GM19025 (cell line): ENCODE results near the gene C2CD4D.
"Not testable (repeated sequence)": the region's sequence is repeated elsewhere in the genome, so short reads cannot be mapped to it uniquely, and the experiment has no call there.

Source experiments
- ATAC-seq: cut with Tn5 transposase; IDR thresholded peaks from one replicate; pipeline ENCODE4 v1.9.1; 2021; ENCODE audit warnings: mild to moderate bottlenecking, low read depth, moderate library complexity; ENCODE audit not compliant: unreplicated experiment

Gene C2CD4D

GRCh38 chr1:151858886-151859665, 19.5 kb upstream of the C2CD4D start:
- ATAC-seq, result no peak

DNA sequence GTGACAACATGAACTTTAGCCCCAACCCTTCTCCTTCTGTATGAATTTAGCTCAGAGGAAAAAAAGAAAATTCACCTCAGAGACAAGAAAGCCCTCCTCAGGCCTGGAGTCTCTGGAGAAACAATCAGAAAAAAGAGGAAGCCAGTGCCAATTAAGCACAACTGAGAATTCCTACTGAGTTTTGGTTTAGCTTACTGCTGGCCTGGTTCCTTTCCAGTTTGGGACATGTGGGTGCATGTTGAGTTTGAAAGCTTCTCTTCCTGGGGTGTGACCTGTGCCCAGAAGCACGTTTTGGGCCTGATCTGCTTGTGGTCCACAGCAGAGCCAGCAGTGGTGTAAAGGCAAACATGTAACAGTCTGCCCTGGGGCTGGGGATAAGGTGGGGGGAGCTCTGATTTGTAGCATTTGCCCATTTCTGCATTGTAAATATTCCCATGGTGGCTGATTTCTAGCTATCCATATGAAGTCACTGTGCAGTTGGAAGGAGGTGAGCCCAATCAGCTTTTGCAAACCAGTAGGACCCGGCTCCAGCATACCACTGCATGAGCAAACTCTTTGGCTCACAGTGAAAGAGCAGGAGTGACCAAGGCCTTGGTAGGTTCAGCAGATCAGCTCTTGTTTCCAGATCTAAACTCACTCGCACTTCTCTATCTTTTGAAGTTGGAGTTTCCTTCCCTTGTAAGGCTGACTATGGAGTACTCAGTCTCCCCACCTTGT, 18.6 kb upstream of the C2CD4D start:
- no peak for ATAC-seq

DNA sequence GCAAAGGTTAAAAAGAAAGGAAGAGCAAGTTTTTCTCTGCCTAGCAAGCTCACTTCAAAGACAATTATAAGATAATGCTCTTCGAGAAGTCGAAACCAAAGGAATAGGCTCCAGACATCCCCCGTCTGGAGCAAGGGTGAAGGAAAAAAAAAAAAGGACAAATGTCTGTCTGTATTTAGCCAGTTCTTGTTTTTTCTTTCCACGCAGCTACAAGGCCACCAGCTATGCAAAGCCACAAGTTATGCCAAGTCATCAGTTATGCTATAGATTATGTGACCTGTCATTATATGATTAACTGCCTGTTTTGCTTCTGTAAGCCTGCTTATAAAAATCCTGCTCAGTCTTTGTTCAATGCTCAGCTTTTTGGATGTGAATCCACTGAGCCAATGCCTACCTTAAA, 16.3 kb upstream of the C2CD4D start:
- ATAC-seq, result no peak

DNA sequence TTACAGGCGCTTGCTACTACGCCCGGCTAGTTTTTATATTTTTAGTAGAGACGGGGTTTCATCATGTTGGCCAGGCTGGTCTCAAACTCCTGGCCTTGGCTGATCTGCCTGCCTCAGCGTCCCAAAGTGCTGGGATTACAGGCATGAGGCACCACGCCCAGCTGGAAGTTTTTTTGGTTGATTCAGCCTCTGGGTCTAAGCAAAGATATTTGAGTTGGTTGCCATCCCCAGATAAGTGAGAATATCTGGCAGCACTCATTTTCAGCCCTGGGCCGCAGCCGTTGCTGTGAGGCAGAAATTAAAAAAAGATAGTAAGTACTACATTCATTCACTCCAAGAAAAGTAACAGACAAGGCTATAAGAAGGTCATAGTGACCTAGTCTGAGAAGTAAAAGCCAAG, 15.9 kb upstream of the C2CD4D start:
- ATAC-seq, result not testable (repeated sequence)

- no peak for ATAC-seq
Observed at GRCh38 chr1:151854658-151855057, 15.0 kb upstream of the C2CD4D start.

DNA sequence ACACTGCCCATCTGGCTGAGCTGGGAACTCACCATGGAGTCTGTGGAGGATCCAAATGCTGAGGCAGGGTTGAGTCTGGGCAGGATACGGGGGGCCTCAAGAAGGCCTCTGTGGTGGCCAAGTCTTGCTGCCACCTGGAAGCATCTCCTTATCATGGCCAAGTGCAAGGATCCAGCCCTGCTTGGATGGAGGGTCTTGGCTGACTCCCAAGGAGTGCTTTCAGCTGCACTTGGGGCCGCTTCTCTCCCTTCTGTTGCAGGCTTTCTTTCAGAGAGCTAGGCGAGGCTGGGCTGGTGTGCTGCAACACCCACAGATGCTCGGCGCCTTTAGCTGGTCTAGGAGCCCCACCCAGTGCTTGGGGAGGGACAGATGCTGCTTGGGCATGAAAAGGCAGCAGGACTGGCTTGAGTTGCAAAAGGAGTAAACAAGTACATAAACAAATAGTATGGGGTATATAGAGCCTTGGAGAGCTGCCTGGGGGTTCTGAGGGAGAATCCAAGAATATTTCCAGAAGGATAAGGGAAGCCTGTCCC, 13.9 kb upstream of the C2CD4D start, which contains the start of gene THEM5:
Gene THEM5, minus strand, starts transcription at position 302 of the 533 bp plus-strand sequence. Its CDS starts 147 bp downstream, at position 155.
- ATAC-seq, result no peak

GRCh38 chr1:151852733-151853132, 13.1 kb upstream of the C2CD4D start:
- ATAC-seq, result no peak

- no peak for ATAC-seq
Observed at GRCh38 chr1:151851886-151852285, 12.3 kb upstream of the C2CD4D start.

GRCh38 chr1:151849871-151850270, 10.3 kb upstream of the C2CD4D start:
- ATAC-seq, result no peak

DNA sequence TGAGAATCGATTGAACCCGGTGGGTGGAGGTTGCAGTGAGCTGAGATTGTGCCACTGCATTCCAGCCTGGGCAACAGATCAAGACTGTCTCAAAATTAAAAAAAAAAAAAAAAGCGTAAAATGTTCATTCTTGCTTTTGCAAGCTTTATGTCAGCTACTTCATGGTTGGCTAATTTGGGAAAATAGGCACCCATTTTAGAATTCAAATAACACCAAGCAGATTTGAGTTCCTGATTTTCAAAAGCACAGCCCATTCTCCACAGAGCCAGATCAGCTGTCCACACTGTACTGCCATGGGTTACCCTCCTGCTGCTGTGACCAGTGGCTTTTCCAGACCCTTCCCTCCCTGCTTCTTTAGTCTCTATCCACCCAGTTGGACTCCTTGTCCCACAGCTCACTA, 9.5 kb upstream of the C2CD4D start:
- no peak for ATAC-seq

GRCh38 chr1:151847867-151848596, 8.4 kb upstream of the C2CD4D start:
- ATAC-seq, result no peak

- no peak for ATAC-seq
Observed at GRCh38 chr1:151846686-151847237, 7.1 kb upstream of the C2CD4D start.

DNA sequence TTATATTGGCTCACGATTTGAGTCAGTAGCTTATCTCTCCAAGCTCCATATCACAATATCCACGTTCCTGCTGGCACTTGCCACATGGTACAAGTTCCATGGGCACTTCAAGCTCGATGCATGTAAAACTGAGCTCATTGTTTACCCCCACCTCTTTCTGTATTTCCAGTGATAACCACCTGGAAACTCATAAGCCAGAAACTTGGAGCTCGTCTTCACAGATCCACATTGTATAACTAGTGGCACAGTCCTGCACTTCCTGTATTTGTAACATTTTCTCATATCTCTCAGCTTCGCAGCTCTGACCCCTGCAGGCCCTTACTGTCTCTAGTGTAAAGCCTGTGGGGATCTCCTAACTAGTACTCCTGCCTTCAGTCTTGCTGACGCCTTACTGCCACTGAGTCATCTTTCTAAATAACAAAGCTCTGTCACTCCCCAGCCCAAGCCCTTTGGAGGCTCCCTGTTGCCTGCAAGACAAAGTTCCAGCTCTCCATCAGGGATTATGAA, 6.5 kb upstream of the C2CD4D start:
- no peak for ATAC-seq

DNA sequence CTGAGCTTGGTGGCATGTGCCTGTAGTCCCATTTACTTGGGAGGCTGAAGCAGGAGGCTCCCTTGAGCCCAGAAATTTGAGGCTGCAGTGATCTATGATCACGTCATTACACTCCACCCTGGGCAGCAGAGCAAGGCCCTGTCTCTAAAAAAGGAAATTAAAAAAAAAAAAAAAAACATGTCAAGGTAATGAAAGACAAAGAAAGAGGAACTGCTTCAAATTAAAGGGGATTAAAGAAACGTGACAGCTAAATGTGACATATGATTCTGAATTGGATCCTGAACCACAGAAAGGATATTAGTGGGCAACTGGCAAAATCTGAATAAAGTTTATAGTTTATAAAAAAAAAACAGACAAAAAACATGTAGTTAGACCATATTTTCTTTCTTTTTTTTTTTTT, 3.8 kb upstream of the C2CD4D start:
- no peak for ATAC-seq

DNA sequence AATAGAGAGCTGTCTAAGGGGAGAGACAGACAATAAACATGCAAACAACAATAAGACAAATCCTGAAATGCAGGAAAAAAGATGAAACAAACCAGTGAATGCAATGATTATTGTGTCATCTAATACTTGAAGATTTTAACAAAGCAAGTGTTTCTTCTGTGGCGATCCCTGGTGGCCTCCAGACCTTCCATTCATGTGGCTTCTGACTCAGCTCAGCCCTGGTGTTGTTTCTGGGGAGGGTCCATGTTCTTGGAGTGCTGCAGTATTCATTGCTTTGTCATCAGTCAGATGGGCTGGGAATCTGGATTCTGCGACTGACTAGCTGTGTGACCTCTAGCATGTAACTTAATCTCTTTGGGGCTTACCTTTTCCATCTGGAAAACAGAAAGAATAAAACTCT, 1.5 kb upstream of the C2CD4D start:
- ATAC-seq, result no peak

GRCh38 chr1:151840421-151840820, 801 bp upstream of the C2CD4D start:
- no peak for ATAC-seq

- ATAC-seq, result no peak
Observed at GRCh38 chr1:151839082-151839412, 573 bp downstream of the C2CD4D start.

- ATAC-seq, result peak; percentile 28
Observed at GRCh38 chr1:151838222-151839081, 1.2 kb downstream of the C2CD4D start.

DNA sequence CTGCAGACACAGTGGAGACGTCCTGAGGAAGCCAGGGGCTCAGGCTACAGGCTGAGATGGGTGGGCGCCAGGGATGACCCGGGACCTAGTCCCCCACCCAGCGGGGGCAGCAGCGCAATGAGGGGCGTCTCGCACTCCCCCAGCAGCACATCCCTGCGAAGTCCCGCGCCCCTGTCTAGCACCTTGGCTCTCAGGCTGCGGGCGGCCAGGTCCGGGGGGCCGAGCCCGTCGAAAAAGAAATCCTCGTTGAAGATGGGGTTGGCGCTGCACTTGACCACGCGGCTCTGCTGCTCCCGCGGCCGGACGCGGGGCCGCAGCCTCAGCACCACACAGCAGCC, 1.8 kb downstream of the C2CD4D start:
- no peak for ATAC-seq

GRCh38 chr1:151837197-151837596, 2.4 kb downstream of the C2CD4D start:
- no peak for ATAC-seq
